Left lung (tissue), 10 donors: ENCODE measurements around the gene DDX39A. TPM values are rescaled to one million over a fixed set of nuclear protein-coding genes. Genes with fewer than 3 reads are reported as not detected.
"Not testable (repeated sequence)": the region's sequence is repeated elsewhere in the genome, so short reads cannot be mapped to it uniquely, and the experiment has no call there.

ENCODE experiments used
- ATAC-seq: fragments of 200-7000 bp; cut with Tn5 transposase; one replicate; pipeline ENCODE4 v1.9.1; 2020; ENCODE audit warnings: moderate library complexity
- DNase-seq, 4 donors: peaks; one replicate each; pipeline ENCODE4 v3.0.0-alpha.2; 2013 to 2020
- H3K27ac ChIP-seq, 2 donors: fragments of 200-600 bp; sonication (generic) in 1 of 2; one replicate each; pipeline versions ENCODE4 v1.5.0 to v1.8.0; 2020 to 2021
- H3K27me3 ChIP-seq, 2 donors: fragments of 200-600 bp; sonication (generic) in 1 of 2; one replicate each; pipeline versions ENCODE4 v1.5.0 to v1.8.0; 2020 to 2021
- H3K36me3 ChIP-seq, 2 donors: fragments of 200-600 bp; sonication (generic) in 1 of 2; one replicate each; pipeline versions ENCODE4 v1.5.0 to v1.8.0; 2020 to 2021
- H3K4me1 ChIP-seq, 2 donors: fragments of 200-600 bp; one replicate each; pipeline ENCODE4 v1.8.0; 2021
- H3K4me3 ChIP-seq, 2 donors: fragments of 200-600 bp; sonication (generic) in 1 of 2; one replicate each; pipeline versions ENCODE4 v1.5.0 to v1.8.0; 2020 to 2021; ENCODE audit warnings: mild to moderate bottlenecking in 1 of 2
- H3K9me3 ChIP-seq, 2 donors: fragments of 200-600 bp; sonication (generic) in 1 of 2; one replicate each; pipeline versions ENCODE4 v1.5.0 to v1.8.0; 2020 to 2021
- CTCF ChIP-seq, 2 donors: fragments of 200-600 bp; sonication (generic) in 1 of 2; IDR thresholded peaks; one replicate each; pipeline versions ENCODE4 v1.5.0 to v1.8.0; 2021; ENCODE audit warnings: antibody characterized with exemption in 2 of 2
- intact Hi-C, 2 donors: fragments of 100-400 bp; cut with DNase I; formaldehyde crosslinking; loops; one replicate each; pipeline versions ENCODE4 v1.11.2 to v1.14.2; 2022
- polyA plus RNA-seq, 6 donors: library from polyadenylated mRNA; unstranded; fragments of 120-200 nt; gene quantifications; one replicate each; pipeline ENCODE4 v1.2.1, GENCODE V29; 2013; ENCODE audit not compliant: insufficient read length in 6 of 6
- total RNA-seq, 2 donors: library from RNA; stranded (reverse); fragmentation: NEBNext Ultra II Directional; extraction: Animal tissue kit (Norgen Biotek cat#: 25700); gene quantifications; one replicate each; pipeline ENCODE4 v1.2.1, GENCODE V29; 2021
- donor health status: DM: no; HTN: yes; CAD: no.
- donor health status: DM: no; HTN: no; CAD: no.

Gene DDX39A
- total and polyA plus RNA-seq, 8 donors: 42.5 to 90.1 (median 49.9) TPM

- no peak for DNase-seq
- no peaks in the 10 kb centered on the region for H3K27me3 ChIP-seq
- intact Hi-C loops: no loop called here
These were observed 52.1 kb downstream of the DDX39A start for GRCh38 chr19:14367016-14367415.

GRCh38 chr19:14366529-14366928 is 52.6 kb downstream of the DDX39A start:
- intact Hi-C loops: no loop called here
- Histone ChIP-seq H3K4me1 (peaks cover 12 to 95% of the 10 kb centered on the region in 2 donors), H3K27me3 (no peaks in the 10 kb centered on the region), H3K9me3 (no peaks in the 10 kb centered on the region), H3K4me3 (no peak overlapping the region), H3K27ac (peak overlapping the region; percentile 42 to 94), H3K36me3 (no peaks in the 10 kb centered on the region)
- no peak for TF ChIP-seq CTCF (IDR thresholded peaks at IDR 0.05)
- ATAC-seq: peak; percentile 70
- peak; percentile 63 to 91 (median 90) for DNase-seq

More at GRCh38 chr19:14367016-14367415, 52.1 kb downstream of the DDX39A start:
- Histone ChIP-seq H3K36me3 (no peaks in the 10 kb centered on the region), H3K27ac (peak overlapping the region; percentile 42 to 94), H3K4me1 (peaks cover 12 to 95% of the 10 kb centered on the region in 2 donors), H3K4me3 (no peak overlapping the region), H3K9me3 (no peaks in the 10 kb centered on the region)
- TF ChIP-seq CTCF (IDR thresholded peaks at IDR 0.05): no peak
- ATAC-seq: no peak

- H3K27me3 ChIP-seq, DNase-seq, H3K9me3 ChIP-seq, H3K36me3 ChIP-seq, ATAC-seq, intact Hi-C loops: not testable (repeated sequence)
- Histone ChIP-seq H3K4me3 (peak overlapping the region in 1 of 2 donors; percentile 41), H3K4me1 (peaks cover 12 to 71% of the 10 kb centered on the region in 2 donors), H3K27ac (peak overlapping the region; percentile 84 to 85)
These were observed 55.1 kb downstream of the DDX39A start for GRCh38 chr19:14364098-14364443.

GRCh38 chr19:14363183-14364097 is 55.7 kb downstream of the DDX39A start:
- peak overlapping the region; percentile 27 to 41 for H3K4me3 ChIP-seq
- DNase-seq: peak; percentile 45 to 93 (median 79)
- H3K27me3 ChIP-seq: no peaks in the 10 kb centered on the region
- TF ChIP-seq CTCF (IDR thresholded peaks at IDR 0.05): no peak
- H3K36me3 ChIP-seq: no peaks in the 10 kb centered on the region
- H3K27ac ChIP-seq: peak overlapping the region; percentile 84 to 85
- H3K9me3 ChIP-seq: no peaks in the 10 kb centered on the region
- ATAC-seq: peak; percentile 89
- intact Hi-C loops: no loop called here
- peaks cover 12 to 64% of the 10 kb centered on the region in 2 donors for H3K4me1 ChIP-seq

- Histone ChIP-seq H3K27me3 (no peaks in the 10 kb centered on the region), H3K9me3 (no peaks in the 10 kb centered on the region), H3K27ac (peak overlapping the region in 1 of 2 donors; percentile 45), H3K4me3 (no peak overlapping the region), H3K36me3 (no peaks in the 10 kb centered on the region), H3K4me1 (peaks cover 12 to 56% of the 10 kb centered on the region in 2 donors)
- intact Hi-C loops: no loop called here
- no peak for ATAC-seq
- TF ChIP-seq CTCF (IDR thresholded peaks at IDR 0.05): no peak
- DNase-seq: no peak
These were observed 57.3 kb downstream of the DDX39A start for GRCh38 chr19:14361824-14362223.

Other genes with a start within 250 kb of the DDX39A start
- 10 to 100 TPM; 26.4 to 26.7 TPM for gene ADGRL1, start 213.2 kb downstream of the DDX39A start, total RNA-seq
- gene ADGRL1, start 213.2 kb downstream of the DDX39A start, polyA plus RNA-seq: 10 to 100 TPM; 30.1 to 53.5 (median 36.8) TPM
- 100 to 1,000 TPM; 173 to 237 TPM for gene ADGRE5, start 37.9 kb downstream of the DDX39A start, total RNA-seq
- 10 to 100 TPM; 20.8 to 36.8 (median 27.3) TPM for gene ADGRE5, start 37.9 kb downstream of the DDX39A start, polyA plus RNA-seq
- 100 to 1,000 TPM; 125 to 190 TPM for gene PKN1, start 14.0 kb upstream of the DDX39A start, total RNA-seq
- gene PKN1, start 14.0 kb upstream of the DDX39A start, polyA plus RNA-seq: 100 to 1,000 TPM in 2 of 6 donors, 10 to 100 TPM in 4; 91.9 to 106 (median 96.2) TPM
- 1 to 10 TPM in 1 of 2 donors, under 1 TPM in 1; 0.76 to 3.6 TPM for gene PTGER1, start 56.0 kb upstream of the DDX39A start, total RNA-seq
- 10 to 100 TPM in 1 of 6 donors, 1 to 10 TPM in 5; 3.2 to 12.9 (median 8.0) TPM for gene PTGER1, start 56.0 kb upstream of the DDX39A start, polyA plus RNA-seq
- gene GIPC1, start 76.8 kb upstream of the DDX39A start, total RNA-seq: 100 to 1,000 TPM; 120 to 154 TPM
- 10 to 100 TPM; 43.7 to 70.9 (median 61.7) TPM for gene GIPC1, start 76.8 kb upstream of the DDX39A start, polyA plus RNA-seq
- 100 to 1,000 TPM; 107 to 110 TPM for gene DNAJB1, start 99.1 kb upstream of the DDX39A start, total RNA-seq
- 100 to 1,000 TPM in 1 of 6 donors, 10 to 100 TPM in 5; 70.8 to 102 (median 84.0) TPM for gene DNAJB1, start 99.1 kb upstream of the DDX39A start, polyA plus RNA-seq
- 100 to 1,000 TPM; 119 to 122 TPM for gene TECR, start 110.3 kb upstream of the DDX39A start, total RNA-seq
- gene TECR, start 110.3 kb upstream of the DDX39A start, polyA plus RNA-seq: 10 to 100 TPM; 77.8 to 93.3 (median 85.6) TPM
- gene NDUFB7, start 152.7 kb upstream of the DDX39A start, total RNA-seq: 100 to 1,000 TPM; 112 to 125 TPM
- 10 to 100 TPM; 60.1 to 97.5 (median 78.9) TPM for gene NDUFB7, start 152.7 kb upstream of the DDX39A start, polyA plus RNA-seq
- under 1 TPM in 1 of 2 donors, not detected in 1; 0.16 TPM for gene CLEC17A, start 163.7 kb upstream of the DDX39A start, total RNA-seq
- gene CLEC17A, start 163.7 kb upstream of the DDX39A start, polyA plus RNA-seq: under 1 TPM in 5 of 6 donors, not detected in 1; 0.10 to 0.33 (median 0.12) TPM